HAP-1 (cell line): Measurements from ENCODE around the gene TXNRD3.

Experiments used
- DNase-seq, 2 experiments: peaks; one replicate each; pipeline ENCODE4 v3.0.0-alpha.2; 2016 to 2020; ENCODE audit warnings: low spot score in 2 of 2
- H3K27me3 ChIP-seq: fragments of 250-450 bp; sonication (Bioruptor Pico); 2 replicates; pipeline ENCODE4 v1.5.1; 2020; ENCODE audit warnings: low read depth, mild to moderate bottlenecking, moderate library complexity
- H3K36me3 ChIP-seq: fragments of 250-450 bp; sonication (Bioruptor Pico); replicated peaks from 2 replicates; pipeline ENCODE4 v1.5.1; 2020; ENCODE audit warnings: mild to moderate bottlenecking
- H3K4me1 ChIP-seq: fragments of 250-450 bp; sonication (Bioruptor Pico); 2 replicates; pipeline ENCODE4 v1.5.1; 2020; ENCODE audit warnings: mild to moderate bottlenecking
- H3K4me3 ChIP-seq: fragments of 250-450 bp; sonication (Bioruptor Pico); 2 replicates; pipeline ENCODE4 v1.5.1; 2020; ENCODE audit warnings: mild to moderate bottlenecking, moderate library complexity
- H3K9me3 ChIP-seq: fragments of 250-450 bp; sonication (Bioruptor Pico); 2 replicates; pipeline ENCODE4 v1.5.1; 2020; ENCODE audit warnings: mild to moderate bottlenecking, moderate library complexity
- in situ Hi-C: fragments of 300-500 bp; cut with MboI; formaldehyde crosslinking; loops from 3 replicates; pipeline ENCODE4 v1.14.3; 2020; ENCODE audit warnings: low sequenced_read_pairs, inconsistent platforms, mixed read lengths

Gene TXNRD3

GRCh38 chr3:126666658-126667528 lies 12.0 kb upstream of the TXNRD3 start:
- no peaks in the 10 kb centered on the region for H3K4me1 ChIP-seq
- no peaks in the 10 kb centered on the region for H3K9me3 ChIP-seq
- H3K27me3 ChIP-seq: no peaks in the 10 kb centered on the region
- in situ Hi-C loops: no loop called here
- no peaks in the 10 kb centered on the region for H3K36me3 ChIP-seq
- H3K4me3 ChIP-seq: no peak overlapping the region
- DNase-seq: no peak

DNA sequence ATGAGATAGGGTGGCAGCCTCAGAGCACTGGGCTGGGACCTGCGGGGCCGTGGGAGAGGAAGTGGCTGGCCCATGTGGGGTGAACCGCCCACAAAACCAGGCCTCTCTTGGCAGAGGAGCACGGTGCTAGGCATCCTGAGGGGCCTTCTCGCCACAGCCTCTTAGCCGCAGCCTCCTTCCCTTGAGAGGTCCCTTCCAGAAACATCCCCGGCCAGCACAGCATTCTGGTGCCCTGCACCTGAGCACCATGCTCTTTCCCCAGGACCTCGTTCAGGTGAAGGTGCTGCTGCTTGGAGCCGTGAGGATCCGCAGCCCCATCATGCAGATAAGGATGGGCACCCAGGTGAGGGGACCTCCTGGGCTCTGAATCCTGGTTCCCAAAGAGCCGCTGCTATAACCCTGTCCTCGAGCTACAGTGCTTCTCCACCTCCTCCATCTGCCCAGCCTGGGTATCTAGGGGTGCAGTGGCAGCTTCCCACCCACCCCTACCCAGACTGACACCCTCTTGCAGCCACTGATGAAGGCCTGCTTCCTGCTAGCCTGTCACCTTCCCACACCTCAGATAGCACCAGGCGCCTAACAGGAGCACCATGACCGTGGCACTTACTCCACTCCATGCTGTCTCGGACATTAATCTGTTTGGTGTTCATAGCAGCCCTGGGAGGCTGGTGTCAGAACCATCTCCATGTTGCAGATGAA lies 11.2 kb upstream of the TXNRD3 start:
- Histone ChIP-seq H3K9me3 (peaks cover 4% of the 10 kb centered on the region; the same call in 1 of the 2 replicates), H3K27me3 (no peaks in the 10 kb centered on the region), H3K36me3 (no peaks in the 10 kb centered on the region), H3K4me3 (no peak overlapping the region), H3K4me1 (no peaks in the 10 kb centered on the region)
- DNase-seq: no peak
- in situ Hi-C loops: no loop called here

DNA sequence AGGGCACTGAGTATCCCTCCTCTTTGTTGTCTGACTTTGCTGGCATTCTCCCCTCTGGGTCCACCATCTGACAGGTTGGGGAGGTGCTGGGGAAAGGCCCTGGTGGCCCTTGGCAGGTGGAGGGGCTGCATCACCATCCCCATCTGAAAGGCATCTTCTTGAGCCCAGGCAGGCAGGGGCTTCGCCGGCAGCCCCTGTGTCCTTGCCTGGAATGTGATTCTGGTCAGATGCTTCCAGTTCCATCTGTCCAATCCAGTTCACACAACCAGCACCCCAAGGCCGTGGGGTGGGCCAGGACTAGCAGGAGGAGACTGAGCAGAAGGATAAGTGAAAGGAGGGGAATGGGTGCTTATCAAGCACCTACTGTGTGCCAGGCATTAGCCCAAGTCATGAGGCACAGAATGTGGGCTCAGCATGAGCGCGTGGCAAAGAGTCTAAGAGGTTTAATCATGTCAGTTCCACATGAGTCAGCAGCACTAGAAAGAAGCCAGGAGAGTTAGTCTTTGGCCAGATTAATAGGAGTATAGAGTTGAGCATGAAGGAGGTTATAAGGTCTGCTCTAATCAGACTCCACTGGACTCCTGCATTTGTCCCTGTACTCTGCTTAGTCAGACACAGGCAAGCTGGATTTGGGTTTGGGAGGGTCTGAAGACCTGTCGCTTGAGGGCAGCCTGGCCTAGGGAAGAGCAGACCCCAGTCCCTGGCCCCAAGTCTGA lies 10.5 kb upstream of the TXNRD3 start:
- Histone ChIP-seq H3K9me3 (peaks cover 7% of the 10 kb centered on the region; the same call in 1 of the 2 replicates), H3K27me3 (no peaks in the 10 kb centered on the region), H3K4me1 (no peaks in the 10 kb centered on the region), H3K4me3 (no peak overlapping the region), H3K36me3 (no peaks in the 10 kb centered on the region)
- in situ Hi-C loops: no loop called here
- DNase-seq: no peak

GRCh38 chr3:126664591-126665214 lies 9.8 kb upstream of the TXNRD3 start:
- Histone ChIP-seq H3K4me1 (no peaks in the 10 kb centered on the region), H3K36me3 (no peaks in the 10 kb centered on the region), H3K27me3 (no peaks in the 10 kb centered on the region), H3K9me3 (peaks cover 7% of the 10 kb centered on the region; the same call in 1 of the 2 replicates), H3K4me3 (no peak overlapping the region)
- DNase-seq: no peak
- in situ Hi-C loops: no loop called here

DNA sequence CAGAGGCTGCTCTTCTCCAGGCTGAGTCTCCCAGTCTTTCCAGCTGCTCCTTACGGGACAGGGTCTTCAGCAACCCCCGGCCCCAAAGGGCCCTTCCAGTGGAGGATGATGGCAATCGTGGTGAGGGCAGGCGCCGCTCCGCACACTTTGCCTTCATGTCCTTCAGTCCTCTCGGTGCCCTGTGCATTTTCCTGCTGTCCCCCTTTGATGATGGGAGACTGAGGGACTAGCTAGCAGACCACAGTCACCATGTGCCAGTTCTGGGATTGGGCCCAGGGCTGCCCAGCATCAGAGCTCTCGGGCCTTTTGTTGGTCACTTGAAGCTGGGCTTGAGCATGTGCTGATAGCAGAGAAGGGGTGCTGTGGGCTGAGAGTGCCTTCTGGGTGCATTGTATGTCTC lies 8.8 kb upstream of the TXNRD3 start:
- in situ Hi-C loops: no loop called here

DNA sequence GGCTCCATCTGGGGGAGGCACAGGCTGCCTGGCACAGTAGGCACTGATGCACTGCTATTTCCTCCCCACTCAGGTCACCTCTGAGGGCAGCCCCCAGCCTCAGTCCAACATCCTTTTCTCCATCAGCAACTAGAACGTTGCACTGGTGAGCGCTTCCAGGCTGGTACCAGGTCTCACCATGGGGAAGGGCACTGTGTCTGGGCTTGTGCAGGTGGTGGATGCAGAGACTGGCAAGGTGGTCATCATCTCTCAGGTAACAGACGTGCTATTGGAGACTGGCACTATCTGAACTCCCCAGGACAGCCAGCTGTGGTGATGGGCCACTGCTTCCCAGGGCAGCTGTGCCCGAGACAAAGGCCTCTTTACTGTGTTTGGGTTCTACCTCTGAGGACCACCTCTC lies 8.3 kb upstream of the TXNRD3 start:
- no peaks in the 10 kb centered on the region for H3K4me1 ChIP-seq
- H3K9me3 ChIP-seq: peaks cover 7% of the 10 kb centered on the region; the same call in 1 of the 2 replicates
- no peak overlapping the region for H3K4me3 ChIP-seq
- H3K27me3 ChIP-seq: no peaks in the 10 kb centered on the region
- no peaks in the 10 kb centered on the region for H3K36me3 ChIP-seq
- in situ Hi-C loops: no loop called here
- DNase-seq: no peak

More for the DNA sequence above, 8.8 kb upstream of the TXNRD3 start:
- no peaks in the 10 kb centered on the region for H3K4me1 ChIP-seq
- no peaks in the 10 kb centered on the region for H3K27me3 ChIP-seq
- DNase-seq: no peak
- no peaks in the 10 kb centered on the region for H3K36me3 ChIP-seq
- H3K9me3 ChIP-seq: peaks cover 7% of the 10 kb centered on the region; the same call in 1 of the 2 replicates
- H3K4me3 ChIP-seq: no peak overlapping the region

GRCh38 chr3:126661532-126662364 lies 6.8 kb upstream of the TXNRD3 start:
- no peak for DNase-seq
- Histone ChIP-seq H3K4me3 (no peak overlapping the region), H3K27me3 (no peaks in the 10 kb centered on the region), H3K4me1 (no peaks in the 10 kb centered on the region), H3K36me3 (no peaks in the 10 kb centered on the region), H3K9me3 (peaks cover 7% of the 10 kb centered on the region; the same call in 1 of the 2 replicates)
- in situ Hi-C loops: no loop called here

- in situ Hi-C loops: no loop called here
- peaks cover 7% of the 10 kb centered on the region; the same call in 1 of the 2 replicates for H3K9me3 ChIP-seq
- DNase-seq: no peak
- H3K36me3 ChIP-seq: no peaks in the 10 kb centered on the region
- no peak overlapping the region for H3K4me3 ChIP-seq
- H3K27me3 ChIP-seq: no peaks in the 10 kb centered on the region
- 0 out of 2 replicates have a peak, but pooled peaks cover 2% of the 10 kb centered on the region for H3K4me1 ChIP-seq
These were observed 5.3 kb upstream of the TXNRD3 start for GRCh38 chr3:126659915-126660886.

DNA sequence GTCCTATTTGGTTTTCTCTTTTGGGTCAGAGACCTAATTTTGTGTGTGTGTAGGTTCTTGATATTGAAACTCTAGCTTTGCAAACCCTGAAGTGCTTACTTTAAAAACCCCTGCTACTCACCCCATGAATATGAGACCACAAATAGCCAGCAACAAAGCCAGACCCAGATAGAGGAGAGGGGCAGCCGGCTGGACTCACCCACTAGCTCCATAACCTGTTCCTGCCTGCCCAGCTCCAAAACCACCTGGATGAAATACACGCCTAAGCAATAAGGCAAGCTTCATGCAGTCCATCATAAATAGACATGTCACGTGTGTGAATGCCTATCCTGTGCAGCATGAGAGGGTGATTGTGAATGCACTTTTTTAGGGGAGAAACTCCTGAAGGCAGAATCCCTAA lies 3.7 kb upstream of the TXNRD3 start:
- Histone ChIP-seq H3K9me3 (peaks cover 7% of the 10 kb centered on the region; the same call in 1 of the 2 replicates), H3K4me1 (0 out of 2 replicates have a peak, but pooled peaks cover 6% of the 10 kb centered on the region), H3K36me3 (no peaks in the 10 kb centered on the region), H3K4me3 (no peak overlapping the region), H3K27me3 (no peaks in the 10 kb centered on the region)
- in situ Hi-C loops: no loop called here
- DNase-seq: no peak

DNA sequence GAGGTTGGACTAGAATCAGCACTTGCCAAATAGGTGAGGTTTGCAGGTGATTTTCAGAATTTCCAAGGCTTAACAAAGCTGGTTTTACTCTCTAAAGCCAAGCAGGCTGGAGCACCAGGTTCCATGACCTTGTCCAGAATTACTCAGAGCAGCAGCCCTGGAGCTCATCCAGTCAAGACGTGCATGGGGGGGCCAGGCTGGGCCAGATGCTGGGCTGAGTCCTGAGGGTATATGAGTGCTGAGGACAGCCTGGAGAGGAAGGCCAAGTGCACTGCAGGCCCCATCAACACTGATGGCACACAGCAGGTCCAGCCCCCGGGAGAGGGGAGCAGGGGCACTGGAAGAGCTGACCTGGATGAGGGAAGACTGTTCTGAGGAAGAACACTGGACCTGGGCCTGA lies 3.0 kb upstream of the TXNRD3 start:
- in situ Hi-C loops: no loop called here
- H3K9me3 ChIP-seq: peaks cover 7% of the 10 kb centered on the region; the same call in 1 of the 2 replicates
- no peaks in the 10 kb centered on the region for H3K36me3 ChIP-seq
- 0 out of 2 replicates have a peak, but pooled peaks cover 6% of the 10 kb centered on the region for H3K4me1 ChIP-seq
- no peaks in the 10 kb centered on the region for H3K27me3 ChIP-seq
- no peak overlapping the region for H3K4me3 ChIP-seq
- DNase-seq: no peak

DNA sequence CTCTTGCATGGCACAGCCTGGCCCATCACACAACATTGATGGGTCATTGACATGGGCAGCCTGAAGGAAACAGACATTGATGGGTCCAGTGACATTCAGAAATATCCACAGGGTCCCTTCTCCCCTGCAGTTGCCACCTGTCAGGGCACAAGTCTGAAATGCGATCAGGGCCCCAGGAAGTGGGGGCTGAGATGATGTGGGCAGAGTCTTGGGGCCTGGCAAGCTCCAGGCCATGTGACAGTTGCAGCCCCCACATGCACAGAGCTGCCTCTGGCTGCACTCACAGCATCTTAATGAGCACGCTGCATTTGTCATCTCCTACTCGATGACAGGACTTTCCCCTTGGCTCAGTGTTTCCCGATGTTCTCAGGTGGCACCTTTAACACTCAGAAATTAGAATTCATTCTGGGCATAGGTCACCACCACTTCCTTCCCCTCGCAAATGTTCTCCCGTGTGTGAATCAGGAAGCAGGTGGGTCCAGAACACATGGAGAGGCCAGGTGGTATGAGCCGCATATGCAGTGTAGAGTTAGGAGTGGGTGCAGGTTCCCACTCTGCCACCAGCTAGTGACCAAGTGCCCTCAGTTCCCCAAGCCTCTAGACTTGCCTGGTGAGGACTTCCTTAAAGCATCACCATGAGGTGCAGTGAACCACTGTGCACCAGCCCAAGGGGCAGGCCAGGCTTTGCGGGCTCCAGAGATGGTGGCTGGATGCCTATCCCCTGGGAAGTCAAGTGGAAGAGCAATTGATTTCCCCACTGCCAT lies 1.6 kb upstream of the TXNRD3 start:
- H3K4me3 ChIP-seq: no peak overlapping the region
- 0 out of 2 replicates have a peak, but pooled peaks cover 6% of the 10 kb centered on the region for H3K4me1 ChIP-seq
- DNase-seq: no peak
- no peaks in the 10 kb centered on the region for H3K36me3 ChIP-seq
- peaks cover 7% of the 10 kb centered on the region; the same call in 1 of the 2 replicates for H3K9me3 ChIP-seq
- H3K27me3 ChIP-seq: no peaks in the 10 kb centered on the region
- in situ Hi-C loops: no loop called here
